ENCODE data around the gene RCBTB2.

Gene RCBTB2

DNA sequence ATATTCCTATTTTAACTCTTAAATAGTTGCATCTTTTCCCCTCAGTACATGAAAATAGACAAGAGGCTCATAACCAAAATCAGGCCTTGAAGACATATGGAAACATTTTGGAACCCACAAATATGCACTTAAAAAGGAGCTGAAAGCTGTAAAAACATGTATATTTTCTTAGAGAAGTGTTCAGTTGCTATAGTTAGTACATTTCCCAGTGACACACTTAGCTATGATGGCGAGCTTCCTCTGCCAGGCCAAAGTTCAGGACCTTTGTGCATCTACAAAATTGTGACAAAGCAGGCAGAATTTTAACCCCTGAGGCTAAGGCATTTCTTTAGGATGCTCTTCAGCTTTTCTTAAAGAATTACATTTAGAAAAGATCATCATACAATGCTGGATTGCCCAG, 54.5 kb downstream of the RCBTB2 start:
- Histone ChIP-seq H4K20me1 (ENCODE audit: insufficient read depth, low read length) (no peaks in the 10 kb centered on the region), H3K9ac (ENCODE audit: low read length) (no peak overlapping the region), H3K4me2 (ENCODE audit: low read length) (no peak overlapping the region), H3K4me1 (ENCODE audit: insufficient read depth, low read length, severe bottlenecking) (peaks cover 15% of the 10 kb centered on the region), H3F3A (ENCODE audit: insufficient read depth, low read length) (no peaks in the 10 kb centered on the region), H3K27me3 (ENCODE audit: insufficient read depth, low read length) (no peaks in the 10 kb centered on the region), H2AFZ (ENCODE audit: low read length) (no peak overlapping the region), H3K9me3 (ENCODE audit: low read length) (no peaks in the 10 kb centered on the region), H3K4me3 (ENCODE audit: low read depth, low read length, poor library complexity, severe bottlenecking) (no peak overlapping the region), H3K9me2 (ENCODE audit: low read depth, low read length) (no peaks in the 10 kb centered on the region), H3K79me2 (ENCODE audit: insufficient read depth, low read length) (no peaks in the 10 kb centered on the region), H3K36me3 (ENCODE audit: insufficient read depth, low read length) (peaks cover 49% of the 10 kb centered on the region), H3K27ac (ENCODE audit: low read depth, low read length, poor library complexity, severe bottlenecking) (no peak overlapping the region)
- TF ChIP-seq EZH2 (IDR thresholded peaks at IDR 0.05; ENCODE audit: borderline replicate concordance, low read length) = no peak
- TF ChIP-seq, protein P1, sequence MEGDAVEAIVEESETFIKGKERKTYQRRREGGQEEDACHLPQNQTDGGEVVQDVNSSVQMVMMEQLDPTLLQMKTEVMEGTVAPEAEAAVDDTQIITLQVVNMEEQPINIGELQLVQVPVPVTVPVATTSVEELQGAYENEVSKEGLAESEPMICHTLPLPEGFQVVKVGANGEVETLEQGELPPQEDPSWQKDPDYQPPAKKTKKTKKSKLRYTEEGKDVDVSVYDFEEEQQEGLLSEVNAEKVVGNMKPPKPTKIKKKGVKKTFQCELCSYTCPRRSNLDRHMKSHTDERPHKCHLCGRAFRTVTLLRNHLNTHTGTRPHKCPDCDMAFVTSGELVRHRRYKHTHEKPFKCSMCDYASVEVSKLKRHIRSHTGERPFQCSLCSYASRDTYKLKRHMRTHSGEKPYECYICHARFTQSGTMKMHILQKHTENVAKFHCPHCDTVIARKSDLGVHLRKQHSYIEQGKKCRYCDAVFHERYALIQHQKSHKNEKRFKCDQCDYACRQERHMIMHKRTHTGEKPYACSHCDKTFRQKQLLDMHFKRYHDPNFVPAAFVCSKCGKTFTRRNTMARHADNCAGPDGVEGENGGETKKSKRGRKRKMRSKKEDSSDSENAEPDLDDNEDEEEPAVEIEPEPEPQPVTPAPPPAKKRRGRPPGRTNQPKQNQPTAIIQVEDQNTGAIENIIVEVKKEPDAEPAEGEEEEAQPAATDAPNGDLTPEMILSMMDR (IDR thresholded peaks at IDR 0.05; ENCODE audit: low read length) = no peak

DNA sequence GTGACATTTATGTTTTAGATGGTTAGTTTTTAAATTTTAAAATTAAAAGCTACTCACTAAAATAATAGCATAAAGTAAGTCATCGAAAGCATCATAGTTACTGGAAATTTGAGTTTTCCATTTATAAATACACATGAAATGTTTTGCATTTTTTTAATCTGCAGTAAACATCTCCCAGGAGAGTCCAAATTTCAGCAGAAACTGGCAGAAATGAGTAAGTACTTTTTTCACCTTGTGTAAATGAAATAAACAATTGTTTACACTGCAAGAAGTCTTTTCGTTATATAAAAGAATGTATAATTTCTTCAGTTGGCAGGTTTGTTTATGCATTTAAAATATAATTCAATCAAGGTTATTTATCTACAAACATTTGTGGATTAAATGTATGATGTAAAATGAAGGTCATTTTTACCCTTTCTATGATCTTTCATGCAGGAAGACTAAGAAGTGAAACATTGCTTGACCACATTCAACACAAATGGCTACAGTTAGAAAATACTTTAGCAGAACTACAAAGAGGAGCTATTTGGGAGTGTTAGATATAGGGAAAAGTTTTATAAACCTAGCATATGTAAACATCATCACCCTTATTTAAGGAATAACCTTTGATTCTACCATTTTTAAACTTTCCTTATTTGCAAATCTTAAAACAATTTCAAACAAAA, 55.6 kb downstream of the RCBTB2 start:
- TF ChIP-seq EZH2 (IDR thresholded peaks at IDR 0.05; ENCODE audit: borderline replicate concordance, low read length) = no peak
- TF ChIP-seq, protein P1 (IDR thresholded peaks at IDR 0.05; ENCODE audit: low read length) = no peak
- peaks cover 15% of the 10 kb centered on the region for H3K4me1 ChIP-seq (ENCODE audit: insufficient read depth, low read length, severe bottlenecking)
- H3K27ac ChIP-seq (ENCODE audit: low read depth, low read length, poor library complexity, severe bottlenecking) = peak overlapping the region; percentile 13
- no peaks in the 10 kb centered on the region for H4K20me1 ChIP-seq (ENCODE audit: insufficient read depth, low read length)
- no peak overlapping the region for H3K4me3 ChIP-seq (ENCODE audit: low read depth, low read length, poor library complexity, severe bottlenecking)
- no peaks in the 10 kb centered on the region for H3F3A ChIP-seq (ENCODE audit: insufficient read depth, low read length)
- H3K4me2 ChIP-seq (ENCODE audit: low read length) = no peak overlapping the region
- no peaks in the 10 kb centered on the region for H3K27me3 ChIP-seq (ENCODE audit: insufficient read depth, low read length)
- H3K36me3 ChIP-seq (ENCODE audit: insufficient read depth, low read length) = peaks cover 49% of the 10 kb centered on the region
- H3K9me2 ChIP-seq (ENCODE audit: low read depth, low read length) = no peaks in the 10 kb centered on the region
- no peaks in the 10 kb centered on the region for H3K79me2 ChIP-seq (ENCODE audit: insufficient read depth, low read length)
- H2AFZ ChIP-seq (ENCODE audit: low read length) = no peak overlapping the region
- no peak overlapping the region for H3K9ac ChIP-seq (ENCODE audit: low read length)
- no peaks in the 10 kb centered on the region for H3K9me3 ChIP-seq (ENCODE audit: low read length)

- no peaks in the 10 kb centered on the region for H3K9me2 ChIP-seq (ENCODE audit: low read depth, low read length)
- peaks cover 15% of the 10 kb centered on the region for H3K4me1 ChIP-seq (ENCODE audit: insufficient read depth, low read length, severe bottlenecking)
- H3K36me3 ChIP-seq (ENCODE audit: insufficient read depth, low read length) = peaks cover 52% of the 10 kb centered on the region
- H3K4me3 ChIP-seq (ENCODE audit: low read depth, low read length, poor library complexity, severe bottlenecking) = no peak overlapping the region
- no peak overlapping the region for H3K9ac ChIP-seq (ENCODE audit: low read length)
- no peaks in the 10 kb centered on the region for H3F3A ChIP-seq (ENCODE audit: insufficient read depth, low read length)
- H3K79me2 ChIP-seq (ENCODE audit: insufficient read depth, low read length) = no peaks in the 10 kb centered on the region
- no peak overlapping the region for H3K27ac ChIP-seq (ENCODE audit: low read depth, low read length, poor library complexity, severe bottlenecking)
- no peak overlapping the region for H2AFZ ChIP-seq (ENCODE audit: low read length)
- no peak overlapping the region for H3K4me2 ChIP-seq (ENCODE audit: low read length)
- no peaks in the 10 kb centered on the region for H4K20me1 ChIP-seq (ENCODE audit: insufficient read depth, low read length)
- H3K27me3 ChIP-seq (ENCODE audit: insufficient read depth, low read length) = no peaks in the 10 kb centered on the region
- H3K9me3 ChIP-seq (ENCODE audit: low read length) = no peaks in the 10 kb centered on the region
- TF ChIP-seq EZH2 (IDR thresholded peaks at IDR 0.05; ENCODE audit: borderline replicate concordance, low read length) = no peak
- TF ChIP-seq, protein P1 (IDR thresholded peaks at IDR 0.05; ENCODE audit: low read length) = no peak
Measured at GRCh38 chr13:48476686-48477085, 56.2 kb downstream of the RCBTB2 start.

All from OCI-LY1 (cell line).